Tibial nerve (tissue), 4 donors: ENCODE data around the gene ORM1. TPM values are rescaled to one million over a fixed set of nuclear protein-coding genes. Genes with fewer than 3 reads are reported as not detected.

Experiments
- DNase-seq, 2 donors: peaks; one replicate each; pipeline ENCODE4 v3.0.0-alpha.2; 2019; ENCODE audit warnings: low spot score in 2 of 2
- H3K27ac ChIP-seq, 4 donors: fragments of 200-600 bp; sonication (generic) in 3 of 4; one replicate each; pipeline ENCODE4 v1.5.1; 2017 to 2019; ENCODE audit warnings: mild to moderate bottlenecking in 1 of 4
- H3K27me3 ChIP-seq, 2 donors: fragments of 200-600 bp; sonication (generic) in 1 of 2; one replicate each; pipeline versions ENCODE4 v1.5.1 to v1.6.0; 2017 to 2019
- H3K36me3 ChIP-seq, 3 donors: fragments of 200-600 bp; sonication (generic); one replicate each; pipeline ENCODE4 v1.5.1; 2018 to 2019
- H3K4me1 ChIP-seq, 4 donors: fragments of 200-600 bp; sonication (generic) in 3 of 4; one replicate each; pipeline ENCODE4 v1.5.1; 2017 to 2019
- H3K4me3 ChIP-seq, 4 donors: fragments of 200-600 bp; sonication (generic) in 3 of 4; one replicate each; pipeline ENCODE4 v1.5.1; 2017 to 2019; ENCODE audit warnings: mild to moderate bottlenecking in 1 of 4, moderate library complexity in 1 of 4
- H3K9me3 ChIP-seq, 4 donors: fragments of 200-600 bp; sonication (generic) in 3 of 4; one replicate each; pipeline ENCODE4 v1.5.1; 2017 to 2019
- EP300 ChIP-seq, 2 donors: sonication (generic); formaldehyde crosslinking; IDR thresholded peaks; one replicate each; pipeline ENCODE4 v1.6.1; 2017; ENCODE audit warnings: antibody characterized with exemption in 2 of 2, mild to moderate bottlenecking in 1 of 2
- POLR2A ChIP-seq, 2 donors: fragments of 450-650 bp; IDR thresholded peaks; one replicate each; pipeline ENCODE4 v1.6.1; 2017; ENCODE audit warnings: antibody characterized with exemption in 2 of 2, mild to moderate bottlenecking in 2 of 2, moderate library complexity in 2 of 2
- WGBS, 2 donors: methylation state at CpG; one replicate each; pipeline ENCODE4 v1.1.5; 2018; 5-methylcytosine and 5-hydroxymethylcytosine counted together
- total RNA-seq, 4 donors: library from RNA; depleted of rRNA; stranded (reverse); fragments of >200 nt; gene quantifications; one replicate each; pipeline ENCODE4 v1.1.0, GENCODE V29; 2016
- TF ChIP-seq, protein P1 (sequence below), 5 experiments: fragments of 200-600 bp in 3 of 5; fragments of 450-650 bp in 2 of 5; sonication (generic) in 3 of 5; IDR thresholded peaks; one replicate each; pipeline ENCODE4 v1.5.1; 2016 to 2019; ENCODE audit warnings: antibody characterized with exemption in 5 of 5, mild to moderate bottlenecking in 3 of 5, moderate library complexity in 2 of 5

Gene ORM1
- total RNA-seq, 4 donors from 2014 or later = not detected

DNA sequence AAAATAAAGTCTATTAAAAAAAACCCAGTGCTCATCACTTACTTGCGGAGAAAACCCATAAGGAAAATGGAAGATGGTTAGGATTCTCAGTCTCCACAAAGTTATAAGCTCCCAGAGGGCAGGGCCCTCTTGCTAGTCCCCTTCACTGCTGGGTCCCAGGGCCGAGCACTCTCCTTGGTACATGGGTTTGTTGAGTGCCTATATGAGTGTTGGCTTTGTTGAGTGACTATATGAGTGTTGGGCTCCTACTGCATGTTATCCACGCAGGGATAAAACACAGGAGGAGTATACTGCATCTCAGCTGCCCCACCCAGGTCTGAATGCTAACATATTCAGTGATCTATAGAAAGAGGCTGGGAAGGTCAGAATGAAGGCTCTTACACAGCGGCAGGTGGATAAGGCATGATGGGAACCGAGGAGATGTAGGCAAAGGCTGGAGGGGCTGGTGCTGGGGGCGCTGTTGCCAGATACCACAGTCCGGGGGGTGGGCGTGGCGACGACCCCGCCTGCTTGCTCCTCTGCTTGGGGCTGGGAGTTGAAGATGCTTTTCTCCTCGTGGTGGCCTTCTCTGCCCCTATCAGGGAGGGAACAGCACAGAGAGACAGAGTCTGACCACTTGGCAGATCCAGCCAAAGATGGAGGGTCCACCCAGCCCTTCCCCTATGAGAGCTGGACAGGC is 18.4 kb downstream of the ORM1 start:
- Histone ChIP-seq H3K4me3 (no peak overlapping the region), H3K27ac (no peak overlapping the region), H3K9me3 (no peaks in the 10 kb centered on the region), H3K36me3 (peaks cover 0 to 100% (median 61%) of the 10 kb centered on the region in 3 donors), H3K4me1 (no peaks in the 10 kb centered on the region), H3K27me3 (no peaks in the 10 kb centered on the region)
- no peak for DNase-seq
- 88 to 89% methylated on average over 12 of the region's 12 CpGs for WGBS, 2 donors
- TF ChIP-seq, protein P1, sequence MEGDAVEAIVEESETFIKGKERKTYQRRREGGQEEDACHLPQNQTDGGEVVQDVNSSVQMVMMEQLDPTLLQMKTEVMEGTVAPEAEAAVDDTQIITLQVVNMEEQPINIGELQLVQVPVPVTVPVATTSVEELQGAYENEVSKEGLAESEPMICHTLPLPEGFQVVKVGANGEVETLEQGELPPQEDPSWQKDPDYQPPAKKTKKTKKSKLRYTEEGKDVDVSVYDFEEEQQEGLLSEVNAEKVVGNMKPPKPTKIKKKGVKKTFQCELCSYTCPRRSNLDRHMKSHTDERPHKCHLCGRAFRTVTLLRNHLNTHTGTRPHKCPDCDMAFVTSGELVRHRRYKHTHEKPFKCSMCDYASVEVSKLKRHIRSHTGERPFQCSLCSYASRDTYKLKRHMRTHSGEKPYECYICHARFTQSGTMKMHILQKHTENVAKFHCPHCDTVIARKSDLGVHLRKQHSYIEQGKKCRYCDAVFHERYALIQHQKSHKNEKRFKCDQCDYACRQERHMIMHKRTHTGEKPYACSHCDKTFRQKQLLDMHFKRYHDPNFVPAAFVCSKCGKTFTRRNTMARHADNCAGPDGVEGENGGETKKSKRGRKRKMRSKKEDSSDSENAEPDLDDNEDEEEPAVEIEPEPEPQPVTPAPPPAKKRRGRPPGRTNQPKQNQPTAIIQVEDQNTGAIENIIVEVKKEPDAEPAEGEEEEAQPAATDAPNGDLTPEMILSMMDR (IDR thresholded peaks at IDR 0.05) = no peak
- TF ChIP-seq EP300 (IDR thresholded peaks at IDR 0.05) (no peak), POLR2A (IDR thresholded peaks at IDR 0.05) (no peak)

GRCh38 chr9:114341991-114342390 is 19.1 kb downstream of the ORM1 start:
- no peaks in the 10 kb centered on the region for H3K4me1 ChIP-seq
- no peak overlapping the region for H3K27ac ChIP-seq
- no peak overlapping the region for H3K4me3 ChIP-seq
- H3K27me3 ChIP-seq = no peaks in the 10 kb centered on the region
- 93 to 94% methylated on average over 4 of the region's 4 CpGs for WGBS, 2 donors
- no peak for DNase-seq
- H3K9me3 ChIP-seq = no peaks in the 10 kb centered on the region
- H3K36me3 ChIP-seq = peaks cover 0 to 100% (median 67%) of the 10 kb centered on the region in 3 donors
- no peak for TF ChIP-seq POLR2A (IDR thresholded peaks at IDR 0.05)
- TF ChIP-seq EP300 (IDR thresholded peaks at IDR 0.05) = no peak
- TF ChIP-seq, protein P1 (IDR thresholded peaks at IDR 0.05) = no peak

- Histone ChIP-seq H3K36me3 (peaks cover 0 to 100% (median 66%) of the 10 kb centered on the region in 3 donors), H3K4me1 (no peaks in the 10 kb centered on the region), H3K9me3 (no peaks in the 10 kb centered on the region), H3K4me3 (no peak overlapping the region), H3K27me3 (no peaks in the 10 kb centered on the region), H3K27ac (no peak overlapping the region)
- no peak for TF ChIP-seq EP300 (IDR thresholded peaks at IDR 0.05)
- TF ChIP-seq POLR2A (IDR thresholded peaks at IDR 0.05) = no peak
- TF ChIP-seq, protein P1 (IDR thresholded peaks at IDR 0.05) = no peak
- WGBS, 2 donors = 88 to 89% methylated on average over 5 of the region's 5 CpGs
- DNase-seq = no peak
Observed at GRCh38 chr9:114342755-114343440, 20.0 kb downstream of the ORM1 start.

DNA sequence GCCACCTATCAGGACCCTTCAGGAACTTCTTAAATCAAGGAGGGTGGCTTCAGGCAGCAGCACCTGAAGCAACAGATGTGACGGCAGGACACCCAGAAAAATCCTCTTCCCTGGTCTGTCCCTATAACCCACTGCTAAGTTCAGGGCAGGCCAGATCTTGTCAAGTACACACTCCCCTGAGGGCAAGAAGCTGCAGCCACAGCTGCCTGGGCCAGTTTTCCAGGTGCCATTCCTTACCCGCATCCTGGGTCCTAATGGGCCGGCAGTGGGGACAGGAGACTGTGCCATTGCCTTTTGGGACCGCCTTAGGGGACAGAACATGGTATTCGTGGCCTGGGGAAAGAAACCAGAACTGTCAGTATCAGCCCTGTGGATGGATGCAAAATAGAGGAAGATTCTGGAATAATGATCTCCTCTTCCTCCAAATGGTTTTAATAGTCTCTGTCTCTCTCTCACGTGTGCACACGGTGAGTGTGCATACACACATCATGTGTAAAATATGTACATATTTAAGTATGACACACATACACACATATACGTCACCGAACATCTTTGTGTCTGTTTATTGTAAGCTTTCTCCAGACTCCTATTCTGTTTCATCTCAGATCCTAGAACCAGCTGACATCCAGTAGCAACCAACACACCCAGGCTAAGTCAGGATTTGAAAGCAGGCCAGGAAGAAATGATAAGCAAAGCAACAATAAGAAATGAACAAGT is 20.7 kb downstream of the ORM1 start:
- Histone ChIP-seq H3K4me1 (peaks cover 0 to 4% (median 1%) of the 10 kb centered on the region in 4 donors), H3K4me3 (no peak overlapping the region), H3K9me3 (no peaks in the 10 kb centered on the region), H3K36me3 (peaks cover 0 to 100% (median 65%) of the 10 kb centered on the region in 3 donors), H3K27me3 (no peaks in the 10 kb centered on the region), H3K27ac (no peak overlapping the region)
- no peak for DNase-seq
- WGBS, 2 donors = 89 to 91% methylated on average over 9 of the region's 9 CpGs
- TF ChIP-seq, protein P1 (IDR thresholded peaks at IDR 0.05) = no peak

DNA sequence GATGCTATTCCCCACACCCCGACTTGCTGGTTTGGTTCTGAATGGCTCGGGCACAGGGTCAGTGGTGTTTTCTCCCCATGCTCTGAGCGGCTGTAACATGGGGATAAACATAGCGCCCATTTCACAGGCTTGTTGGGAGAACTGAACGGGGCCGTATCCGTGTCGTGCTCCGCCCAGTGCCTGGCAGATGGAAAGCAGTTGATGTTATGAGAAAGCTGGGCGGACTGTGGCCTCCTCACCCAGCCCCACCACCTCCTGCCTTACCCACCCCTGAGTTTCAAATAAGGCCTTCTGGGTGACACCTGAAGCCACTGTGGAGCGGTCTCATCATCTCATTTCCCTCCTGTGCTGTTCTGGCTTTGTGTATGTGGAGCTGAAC is 21.3 kb downstream of the ORM1 start:
- H3K27ac ChIP-seq = no peak overlapping the region
- no peak for DNase-seq
- H3K36me3 ChIP-seq = peaks cover 0 to 99% (median 65%) of the 10 kb centered on the region in 3 donors
- peaks cover 0 to 10% (median 4%) of the 10 kb centered on the region in 4 donors for H3K4me1 ChIP-seq
- H3K4me3 ChIP-seq = no peak overlapping the region
- no peaks in the 10 kb centered on the region for H3K9me3 ChIP-seq
- no peaks in the 10 kb centered on the region for H3K27me3 ChIP-seq
- TF ChIP-seq, protein P1 (IDR thresholded peaks at IDR 0.05) = no peak
- no peak for TF ChIP-seq EP300 (IDR thresholded peaks at IDR 0.05)
- no peak for TF ChIP-seq POLR2A (IDR thresholded peaks at IDR 0.05)
- WGBS, 2 donors = 82 to 90% methylated on average over 9 to 11 of the region's 11 CpGs
